ENCODE data around the gene DYRK3. TPM values are rescaled to one million over a fixed set of nuclear protein-coding genes. Genes with fewer than 3 reads are reported as not detected.
"Not testable (repeated sequence)": the region's sequence is repeated elsewhere in the genome, so short reads cannot be mapped to it uniquely, and the experiment has no call there.

DYRK3 gene
- total and polyA plus RNA-seq, 11 donors = 6.5 to 32.5 (median 15.9) TPM

- Histone ChIP-seq H3K27me3 (no peaks in the 10 kb centered on the region), H3K4me1 (peaks cover 0 to 13% (median 8%) of the 10 kb centered on the region in 12 donors), H3K36me3 (peaks cover 0 to 78% (median 67%) of the 10 kb centered on the region in 9 donors), H3K9me3 (no peaks in the 10 kb centered on the region), H3K4me3 (no peak overlapping the region), H3K27ac (no peak overlapping the region)
- 74 to 82% (median 76%) methylated on average over 7 of the region's 7 CpGs for WGBS, 4 donors
- peak; percentile 38 to 68 (median 56) for TF ChIP-seq CTCF (IDR thresholded peaks at IDR 0.05)
- no peak for TF ChIP-seq POLR2A (IDR thresholded peaks at IDR 0.05)
- no peak for ATAC-seq
- peak in 1 of 5 donors; percentile 32 for DNase-seq
- intact Hi-C loops (cut with DNase I) = loop anchor here in 4 of 10 donors (5.0 to 10.0 kb wide), 3 partner anchors 304 to 374 kb away; partner anchors contain the start of gene FCAMR (in 1 of the 4)
These were observed 27.1 kb upstream of the DYRK3 start for GRCh38 chr1:206608108-206608698.

- intact Hi-C loops (cut with DNase I) = loop anchor here in 4 of 10 donors (5.0 to 10.0 kb wide), 3 partner anchors 303 to 373 kb away; partner anchors contain the start of gene FCAMR (in 1 of the 4)
- WGBS, 4 donors = 52 to 64% (median 53%) methylated on average over 4 of the region's 4 CpGs
- Histone ChIP-seq H3K9me3 (no peaks in the 10 kb centered on the region), H3K36me3 (peaks cover 0 to 65% (median 57%) of the 10 kb centered on the region in 9 donors), H3K27me3 (no peaks in the 10 kb centered on the region), H3K4me1 (peaks cover 0 to 13% (median 8%) of the 10 kb centered on the region in 12 donors), H3K27ac (no peak overlapping the region), H3K4me3 (no peak overlapping the region)
- TF ChIP-seq CTCF (IDR thresholded peaks at IDR 0.05) (no peak), POLR2A (IDR thresholded peaks at IDR 0.05) (no peak)
- DNase-seq (no peak), ATAC-seq (no peak)
These were observed 25.9 kb upstream of the DYRK3 start for GRCh38 chr1:206609229-206609991.

GRCh38 chr1:206612129-206612876 lies 23.0 kb upstream of the DYRK3 start, which contains the start of gene EIF2D:
Gene EIF2D (minus strand): TSS chr1:206612465. CDS start chr1:206612342, 123 bp downstream.
- Histone ChIP-seq H3K4me3 (peak within 1 kb of the TSS; percentile 56 to 92 (median 78)), H3K9me3 (no peaks in the 10 kb centered on the region), H3K4me1 (peaks cover 0 to 13% (median 8%) of the 10 kb centered on the region in 12 donors), H3K36me3 (peaks cover 0 to 37% (median 28%) of the 10 kb centered on the region in 9 donors), H3K27me3 (no peaks in the 10 kb centered on the region), H3K27ac (peak within 1 kb of the TSS; percentile 63 to 90 (median 86))
- intact Hi-C loops (cut with DNase I) = loop anchor here in 4 of 10 donors (5.0 to 10.0 kb wide), 2 partner anchors 300 to 372 kb away; no protein-coding TSS in a partner anchor
- WGBS, 4 donors = 4 to 9% (median 5%) methylated on average over 45 to 48 of the region's 48 CpGs
- peak; percentile 94 to 100 (median 98) for TF ChIP-seq CTCF (IDR thresholded peaks at IDR 0.05)
- peak in 1 of 2 donors; percentile 58 for TF ChIP-seq POLR2A (IDR thresholded peaks at IDR 0.05)
- DNase-seq (peak; percentile 94 to 99 (median 96)), ATAC-seq (peak; percentile 99)

GRCh38 chr1:206626396-206626795 lies 8.9 kb upstream of the DYRK3 start:
- not testable (repeated sequence) for H3K27me3 ChIP-seq, H3K36me3 ChIP-seq, H3K9me3 ChIP-seq, H3K27ac ChIP-seq, ATAC-seq, H3K4me1 ChIP-seq, DNase-seq, H3K4me3 ChIP-seq
- WGBS, 4 donors = 94 to 97% (median 95%) methylated on average over 2 of the region's 2 CpGs
- intact Hi-C loops (cut with DNase I) = loop anchor here in 1 of 10 donors (10.0 kb wide), 1 partner anchor 348 kb away; the partner anchor contains the start of gene FCAMR

Measured in heart left ventricle (tissue), 16 donors.